WTC11 (cell line): ENCODE measurements around the gene MUC21.

Experiments used
- ATF3 ChIP-seq: sonication (generic); formaldehyde crosslinking; conservative IDR thresholded peaks from 2 replicates; pipeline ENCODE4 v1.8.1; 2022; ENCODE audit warnings: mild to moderate bottlenecking, missing genetic modification reagents
- CREB1 ChIP-seq: sonication (generic); formaldehyde crosslinking; IDR thresholded peaks from 2 replicates; pipeline ENCODE4 v1.8.0; 2023; ENCODE audit warnings: mild to moderate bottlenecking, missing genetic modification reagents
- CTCF ChIP-seq: fragments of 200-600 bp; IDR thresholded peaks from 2 replicates; pipeline ENCODE4 v1.8.0; 2022; ENCODE audit warnings: antibody characterized with exemption
- E2F4 ChIP-seq: sonication (generic); formaldehyde crosslinking; IDR thresholded peaks from 2 replicates; pipeline ENCODE4 v1.8.1; 2022; ENCODE audit warnings: low read depth, mild to moderate bottlenecking, moderate library complexity, missing genetic modification reagents, borderline replicate concordance
- ESRRA ChIP-seq: sonication (generic); formaldehyde crosslinking; IDR thresholded peaks from 2 replicates; pipeline ENCODE4 v1.8.1; 2022; ENCODE audit warnings: mild to moderate bottlenecking, missing genetic modification reagents, borderline replicate concordance
- ETV6 ChIP-seq: sonication (generic); formaldehyde crosslinking; IDR thresholded peaks from 2 replicates; pipeline ENCODE4 v1.8.1; 2022; ENCODE audit warnings: mild to moderate bottlenecking, missing genetic modification reagents
- MLX ChIP-seq: sonication (generic); formaldehyde crosslinking; IDR thresholded peaks from 2 replicates; pipeline ENCODE4 v1.8.1; 2023; ENCODE audit warnings: mild to moderate bottlenecking, missing genetic modification reagents, moderate library complexity
- MYBL2 ChIP-seq: sonication (generic); formaldehyde crosslinking; IDR thresholded peaks from 2 replicates; pipeline ENCODE4 v1.8.1; 2023; ENCODE audit warnings: mild to moderate bottlenecking, moderate library complexity, missing genetic modification reagents
- NR2C2 ChIP-seq: sonication (generic); formaldehyde crosslinking; IDR thresholded peaks from 2 replicates; pipeline ENCODE4 v1.8.0; 2022; ENCODE audit warnings: mild to moderate bottlenecking, missing genetic modification reagents
- NR3C1 ChIP-seq: sonication (generic); formaldehyde crosslinking; conservative IDR thresholded peaks from 2 replicates; pipeline ENCODE4 v1.8.1; 2023; ENCODE audit warnings: low read depth, mild to moderate bottlenecking, missing genetic modification reagents
- USF1 ChIP-seq: sonication (generic); formaldehyde crosslinking; IDR thresholded peaks from 2 replicates; pipeline ENCODE4 v1.8.0; 2022; ENCODE audit warnings: mild to moderate bottlenecking, missing genetic modification reagents
- USF2 ChIP-seq: sonication (generic); formaldehyde crosslinking; IDR thresholded peaks from 2 replicates; pipeline ENCODE4 v1.8.1; 2023; ENCODE audit warnings: mild to moderate bottlenecking, missing genetic modification reagents, moderate library complexity
- ZBTB43 ChIP-seq: sonication (generic); formaldehyde crosslinking; IDR thresholded peaks from 2 replicates; pipeline ENCODE4 v1.8.1; 2023; ENCODE audit warnings: mild to moderate bottlenecking, missing genetic modification reagents

GRCh38 chr6:30988209-30988825 lies 4.8 kb downstream of the MUC21 start:
- TF ChIP-seq CTCF (no peak), MLX (CRISPR knock-in tag) (no peak), CREB1 (CRISPR knock-in tag) (no peak), USF2 (CRISPR knock-in tag) (no peak), ATF3 (CRISPR knock-in tag) (no peak), USF1 (no peak), NR3C1 (CRISPR knock-in tag) (no peak), NR2C2 (no peak), E2F4 (CRISPR knock-in tag) (no peak), ESRRA (CRISPR knock-in tag) (no peak), ZBTB43 (CRISPR knock-in tag) (no peak), ETV6 (no peak), MYBL2 (CRISPR knock-in tag) (no peak)
